Panc1 (cell line): Measurements from ENCODE around the gene PDZK1IP1.

Experiments used
- CTCF ChIP-seq: fragments of 450-650 bp; IDR thresholded peaks from 2 replicates; pipeline ENCODE4 v1.5.1; 2017; ENCODE audit warnings: mild to moderate bottlenecking
- POLR2AphosphoS5 ChIP-seq: IDR thresholded peaks from 2 replicates; pipeline ENCODE4 v1.6.1; 2012; ENCODE audit warnings: mild to moderate bottlenecking, low read depth, low read length, moderate library complexity
- TF ChIP-seq, protein P1 (sequence below), 2 experiments: IDR thresholded peaks; 2 replicates each; pipeline ENCODE4 v1.6.1; 2011 to 2012; ENCODE audit warnings: low read depth in 2 of 2, control low read depth in 1 of 2, low read length in 1 of 2, mild to moderate bottlenecking in 1 of 2, moderate library complexity in 1 of 2; ENCODE audit not compliant: insufficient read depth in 1 of 2

GRCh38 chr1:47182676-47183235, 7.1 kb downstream of the PDZK1IP1 start:
- TF ChIP-seq CTCF: no peak
- TF ChIP-seq, protein P1, sequence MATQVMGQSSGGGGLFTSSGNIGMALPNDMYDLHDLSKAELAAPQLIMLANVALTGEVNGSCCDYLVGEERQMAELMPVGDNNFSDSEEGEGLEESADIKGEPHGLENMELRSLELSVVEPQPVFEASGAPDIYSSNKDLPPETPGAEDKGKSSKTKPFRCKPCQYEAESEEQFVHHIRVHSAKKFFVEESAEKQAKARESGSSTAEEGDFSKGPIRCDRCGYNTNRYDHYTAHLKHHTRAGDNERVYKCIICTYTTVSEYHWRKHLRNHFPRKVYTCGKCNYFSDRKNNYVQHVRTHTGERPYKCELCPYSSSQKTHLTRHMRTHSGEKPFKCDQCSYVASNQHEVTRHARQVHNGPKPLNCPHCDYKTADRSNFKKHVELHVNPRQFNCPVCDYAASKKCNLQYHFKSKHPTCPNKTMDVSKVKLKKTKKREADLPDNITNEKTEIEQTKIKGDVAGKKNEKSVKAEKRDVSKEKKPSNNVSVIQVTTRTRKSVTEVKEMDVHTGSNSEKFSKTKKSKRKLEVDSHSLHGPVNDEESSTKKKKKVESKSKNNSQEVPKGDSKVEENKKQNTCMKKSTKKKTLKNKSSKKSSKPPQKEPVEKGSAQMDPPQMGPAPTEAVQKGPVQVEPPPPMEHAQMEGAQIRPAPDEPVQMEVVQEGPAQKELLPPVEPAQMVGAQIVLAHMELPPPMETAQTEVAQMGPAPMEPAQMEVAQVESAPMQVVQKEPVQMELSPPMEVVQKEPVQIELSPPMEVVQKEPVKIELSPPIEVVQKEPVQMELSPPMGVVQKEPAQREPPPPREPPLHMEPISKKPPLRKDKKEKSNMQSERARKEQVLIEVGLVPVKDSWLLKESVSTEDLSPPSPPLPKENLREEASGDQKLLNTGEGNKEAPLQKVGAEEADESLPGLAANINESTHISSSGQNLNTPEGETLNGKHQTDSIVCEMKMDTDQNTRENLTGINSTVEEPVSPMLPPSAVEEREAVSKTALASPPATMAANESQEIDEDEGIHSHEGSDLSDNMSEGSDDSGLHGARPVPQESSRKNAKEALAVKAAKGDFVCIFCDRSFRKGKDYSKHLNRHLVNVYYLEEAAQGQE (IDR thresholded peaks at IDR 0.05; ENCODE audit: insufficient read depth in 1 of 2, low read depth in 2 of 2, low read length in 1 of 2): no peak
- TF ChIP-seq POLR2AphosphoS5: no peak
